ENCODE data around the gene OOEP. TPM values are rescaled to one million over a fixed set of nuclear protein-coding genes. Genes with fewer than 3 reads are reported as not detected.
"Not testable (repeated sequence)": the region's sequence is repeated elsewhere in the genome, so short reads cannot be mapped to it uniquely, and the experiment has no call there.

OOEP gene
- total RNA-seq, result 1 to 10 TPM; 1.1 to 1.4 TPM

DNA sequence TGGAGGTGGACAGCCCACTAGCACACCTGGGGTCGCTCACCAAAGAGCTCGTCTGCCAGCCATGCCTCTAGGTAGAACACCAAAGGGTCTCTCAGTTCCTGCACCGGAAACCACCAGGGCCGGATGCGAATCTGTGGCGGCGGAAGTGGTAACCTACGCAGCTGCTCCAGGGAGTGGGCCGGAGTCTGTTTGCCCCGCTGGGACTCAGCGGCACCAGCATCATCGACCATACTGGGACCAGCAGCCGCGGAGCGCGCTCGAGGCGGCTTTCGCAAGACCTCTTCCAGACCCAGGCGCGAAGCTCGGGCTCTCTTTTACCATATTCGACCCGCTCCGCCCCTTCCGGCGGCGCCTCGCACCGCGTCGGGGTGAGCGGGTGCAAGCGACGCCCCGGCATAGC is at the start of gene OOEP:
Gene OOEP (minus strand): TSS at position 335 of the 400 bp plus-strand sequence. CDS start 105 bp downstream, at position 230.
- Mint-ChIP-seq H3K27me3 (peaks cover 5% of the 10 kb centered on the region), H3K4me3 (no peak within 1 kb of the TSS), H3K36me3 (no peaks in the 10 kb centered on the region), H3K4me1 (no peaks in the 10 kb centered on the region), H3K9me3 (peaks cover 3% of the 10 kb centered on the region), H3K27ac (no peak within 1 kb of the TSS)
- POLR2A ChIA-PET, result no interaction called here
- ATAC-seq (ENCODE audit: low read depth), result no peak
- no peak for DNase-seq

DNA sequence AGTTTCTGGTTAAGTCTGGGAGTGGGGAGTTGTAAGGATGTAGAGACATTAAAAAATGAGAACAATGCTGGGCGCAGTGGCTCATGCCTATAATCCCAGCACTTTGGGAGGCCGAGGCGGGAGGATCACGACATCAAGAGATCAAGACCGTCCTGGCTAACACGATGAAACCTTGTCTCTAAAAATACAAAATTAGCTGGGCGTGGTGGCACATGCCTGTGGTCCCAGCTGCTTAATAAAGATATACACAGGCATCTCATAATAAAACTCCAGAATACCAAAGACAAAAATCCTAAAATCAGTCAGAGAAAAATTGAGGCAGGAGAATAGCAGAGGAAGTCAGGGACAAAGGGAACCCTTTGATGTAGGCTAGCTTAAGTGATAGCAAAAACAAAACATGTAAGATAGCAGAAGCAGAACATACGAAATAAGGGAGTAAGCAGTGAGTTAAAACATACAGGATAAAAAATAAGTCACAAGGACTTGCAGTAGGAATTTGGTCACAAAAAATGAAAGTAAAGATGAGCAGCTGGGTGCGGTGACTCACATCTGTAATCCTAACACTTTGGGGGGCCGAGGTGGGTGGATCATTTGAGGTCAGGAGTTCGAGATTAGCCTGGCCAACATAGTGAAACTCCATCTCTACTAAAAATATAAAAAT is 48.5 kb upstream of the OOEP start:
- Mint-ChIP-seq H3K27me3 (no peaks in the 10 kb centered on the region), H3K4me1 (peaks cover 19% of the 10 kb centered on the region), H3K36me3 (peaks cover 40% of the 10 kb centered on the region), H3K4me3 (no peak overlapping the region), H3K9me3 (no peaks in the 10 kb centered on the region), H3K27ac (peak overlapping the region; percentile 74)
- DNase-seq, result no peak
- no peak for ATAC-seq (ENCODE audit: low read depth)
- POLR2A ChIA-PET, result interaction anchor here (0.8 to 0.9 kb wide), 2 partner anchors 25 to 43 kb away, joined by 3 read pairs; partner anchors contain the start of gene MTO1

DNA sequence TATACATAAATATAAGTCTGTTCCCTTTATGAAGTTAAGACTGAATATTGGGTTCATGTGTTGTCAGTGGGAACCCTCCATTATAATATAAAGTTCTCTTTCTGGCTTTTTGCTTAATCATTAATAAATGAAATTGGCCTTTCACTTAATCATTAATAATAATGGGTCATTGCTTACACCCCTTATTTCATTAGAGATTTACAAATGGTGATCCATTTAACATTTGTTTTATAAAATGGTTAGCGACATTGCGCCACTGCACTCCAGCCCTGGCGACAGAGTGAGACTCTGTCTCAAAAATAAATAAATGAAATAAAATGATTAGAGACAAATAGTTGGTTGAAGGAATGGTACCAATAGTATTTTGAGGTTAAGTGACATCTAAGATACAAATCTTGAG is 43.4 kb upstream of the OOEP start:
- no peak for DNase-seq
- Mint-ChIP-seq H3K4me3 (no peak overlapping the region), H3K27ac (no peak overlapping the region), H3K36me3 (peaks cover 33% of the 10 kb centered on the region), H3K4me1 (no peaks in the 10 kb centered on the region), H3K9me3 (no peaks in the 10 kb centered on the region), H3K27me3 (no peaks in the 10 kb centered on the region)
- ATAC-seq (ENCODE audit: low read depth), result no peak
- POLR2A ChIA-PET, result no interaction called here

DNA sequence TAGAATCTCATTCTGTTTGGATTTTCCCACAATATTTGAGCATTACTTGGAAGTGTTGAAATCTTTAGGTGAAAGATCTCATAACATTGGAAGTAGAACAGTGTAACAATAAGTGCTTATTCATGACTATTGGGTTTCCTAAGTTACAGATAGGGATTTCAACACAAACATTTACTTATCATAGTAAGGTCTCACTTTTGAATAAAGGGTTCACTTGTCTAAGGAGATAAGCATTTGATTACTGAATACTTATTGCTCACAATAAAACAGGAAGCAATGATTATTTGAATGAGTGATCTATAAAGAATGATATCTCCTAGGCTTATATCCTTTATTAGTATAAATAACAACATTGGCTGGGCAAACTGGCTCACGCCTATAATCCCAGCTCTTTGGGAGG is 39.7 kb upstream of the OOEP start:
- DNase-seq (no peak), ATAC-seq (ENCODE audit: low read depth) (no peak)
- Mint-ChIP-seq H3K4me1 (no peaks in the 10 kb centered on the region), H3K9me3 (no peaks in the 10 kb centered on the region), H3K27me3 (peaks cover 2% of the 10 kb centered on the region), H3K27ac (no peak overlapping the region), H3K36me3 (peaks cover 14% of the 10 kb centered on the region), H3K4me3 (no peak overlapping the region)
- POLR2A ChIA-PET, result no interaction called here

DNA sequence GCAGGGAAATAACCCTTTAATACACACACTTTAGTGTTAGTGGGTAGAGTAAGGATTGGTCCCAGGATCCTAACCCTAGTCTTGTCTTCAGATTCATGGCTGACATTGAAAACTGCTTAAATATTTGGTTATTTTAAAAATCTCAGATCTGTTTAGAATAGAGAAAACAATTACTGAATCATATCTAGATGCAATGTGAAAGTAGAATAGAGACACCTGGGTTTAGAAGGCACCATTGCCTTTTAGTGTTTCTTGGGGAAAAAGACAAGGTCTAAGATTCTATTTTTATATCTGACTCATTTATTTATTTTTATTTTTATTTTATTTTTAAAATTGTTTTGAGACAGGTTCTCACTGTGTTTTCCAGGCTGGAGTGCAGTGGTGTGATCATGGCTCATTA is 31.0 kb upstream of the OOEP start:
- H3K9me3 Mint-ChIP-seq, result no peaks in the 10 kb centered on the region
- ATAC-seq (ENCODE audit: low read depth) (no peak), DNase-seq (no peak)
- POLR2A ChIA-PET, result interaction anchor here (0.6 kb wide), 1 partner anchor 12 kb away, joined by 3 read pairs; no protein-coding TSS in a partner anchor
- no peak overlapping the region for H3K4me3 Mint-ChIP-seq
- peaks cover 12% of the 10 kb centered on the region for H3K27me3 Mint-ChIP-seq
- H3K4me1 Mint-ChIP-seq, result no peaks in the 10 kb centered on the region
- peaks cover 3% of the 10 kb centered on the region for H3K36me3 Mint-ChIP-seq
- H3K27ac Mint-ChIP-seq, result no peak overlapping the region

DNA sequence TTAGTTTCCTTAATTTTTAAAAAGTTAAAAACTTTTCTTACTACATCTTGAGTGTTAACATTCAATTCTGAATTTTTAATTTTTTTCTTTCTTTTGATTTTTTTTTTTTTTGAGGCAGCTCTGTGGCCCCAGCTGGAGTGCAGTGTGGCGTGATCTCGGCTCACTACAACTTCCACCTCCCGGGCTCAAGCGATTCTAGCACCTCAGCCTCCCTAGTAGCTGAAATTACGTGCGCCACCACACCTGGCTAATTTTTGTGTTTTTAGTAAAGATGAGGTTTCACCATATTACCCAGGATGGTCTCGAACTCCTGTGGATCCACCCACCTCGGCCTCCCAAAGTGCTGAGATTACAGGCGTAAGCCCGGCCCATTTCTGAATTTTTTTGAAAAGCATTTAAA is 26.2 kb upstream of the OOEP start:
- H3K4me3 Mint-ChIP-seq, result no peak overlapping the region
- peaks cover 10% of the 10 kb centered on the region for H3K27me3 Mint-ChIP-seq
- H3K27ac Mint-ChIP-seq, result no peak overlapping the region
- POLR2A ChIA-PET, result interaction anchor here (1.9 kb wide), 1 partner anchor 66 kb away, joined by 5 read pairs; the partner anchor contains the start of gene MTO1
- peaks cover 5% of the 10 kb centered on the region for H3K36me3 Mint-ChIP-seq
- ATAC-seq (ENCODE audit: low read depth) (no peak), DNase-seq (no peak)
- H3K9me3 Mint-ChIP-seq, result no peaks in the 10 kb centered on the region
- peaks cover 12% of the 10 kb centered on the region for H3K4me1 Mint-ChIP-seq

DNA sequence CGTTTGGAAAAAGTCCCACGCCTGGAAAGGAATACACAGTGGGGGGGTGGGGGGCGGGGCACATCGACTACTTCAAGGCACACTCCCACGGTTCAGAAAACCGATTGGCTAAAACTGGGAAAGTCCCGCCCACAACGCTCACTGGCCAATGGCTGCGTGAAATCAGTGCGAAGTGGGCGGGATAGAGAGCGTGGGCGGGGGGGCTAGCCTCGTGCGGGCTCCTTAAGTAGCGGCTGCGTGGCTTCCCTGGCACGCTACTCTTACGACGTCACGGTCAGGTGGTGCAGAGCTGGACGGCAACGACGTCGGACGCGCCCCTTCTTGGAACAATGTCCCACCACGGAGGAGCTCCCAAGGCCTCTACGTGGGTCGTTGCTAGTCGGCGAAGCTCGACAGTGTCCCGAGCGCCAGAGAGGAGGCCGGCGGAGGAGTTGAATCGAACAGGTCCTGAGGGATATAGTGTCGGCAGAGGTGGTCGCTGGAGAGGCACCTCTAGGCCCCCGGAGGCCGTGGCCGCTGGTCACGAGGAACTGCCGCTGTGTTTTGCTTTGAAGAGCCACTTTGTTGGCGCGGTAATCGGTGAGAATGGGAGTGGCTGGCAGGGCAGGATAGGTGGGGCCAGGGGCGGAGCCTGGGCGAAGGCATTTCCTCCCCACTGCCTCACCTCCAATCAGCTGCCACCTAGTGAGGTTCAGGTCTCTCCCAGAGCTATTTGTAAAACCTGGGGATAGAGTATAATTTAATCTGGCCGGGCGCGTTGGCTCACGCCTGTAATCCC is 25.1 kb upstream of the OOEP start, which contains the start of gene DDX43:
Gene DDX43 (plus strand): TSS at position 252 of the 778 bp plus-strand sequence. CDS start 78 bp downstream, at position 330.
- POLR2A ChIA-PET, result interaction anchor here (0.6 to 1.9 kb wide), 2 partner anchors 67 to 70 kb away, joined by 3 to 5 read pairs; partner anchors contain the start of gene MTO1

DNA sequence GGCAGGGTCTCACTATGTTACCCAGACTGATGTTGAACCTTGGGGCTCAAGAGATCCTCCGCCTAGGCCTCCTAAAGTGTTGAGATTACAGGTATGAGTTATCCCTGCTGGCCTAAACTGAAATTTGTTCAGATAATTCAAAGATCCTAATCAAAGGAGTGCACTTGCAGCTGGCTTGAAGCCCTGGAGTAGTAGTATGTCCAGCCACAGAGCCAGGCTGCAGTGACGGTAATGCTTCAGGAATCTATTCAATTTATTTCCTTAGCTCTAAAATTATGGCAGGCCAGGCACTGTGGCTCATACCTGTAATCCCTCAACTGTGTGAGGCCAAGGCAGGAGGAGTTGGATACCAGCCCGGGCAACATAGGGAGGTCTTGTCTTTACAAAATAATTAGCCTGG is 23.6 kb upstream of the OOEP start:
- ATAC-seq (ENCODE audit: low read depth), result no peak

More for the DNA sequence above, 25.1 kb upstream of the OOEP start, which contains the start of gene DDX43:
- H3K27ac Mint-ChIP-seq, result peak within 1 kb of the TSS; percentile 92
- H3K27me3 Mint-ChIP-seq, result peaks cover 7% of the 10 kb centered on the region
- H3K9me3 Mint-ChIP-seq, result no peaks in the 10 kb centered on the region
- peaks cover 12% of the 10 kb centered on the region for H3K4me1 Mint-ChIP-seq
- peak; percentile 78 for ATAC-seq (ENCODE audit: low read depth)
- peaks cover 5% of the 10 kb centered on the region for H3K36me3 Mint-ChIP-seq
- peak within 1 kb of the TSS; percentile 80 for H3K4me3 Mint-ChIP-seq
- peak; percentile 60 for DNase-seq

DNA sequence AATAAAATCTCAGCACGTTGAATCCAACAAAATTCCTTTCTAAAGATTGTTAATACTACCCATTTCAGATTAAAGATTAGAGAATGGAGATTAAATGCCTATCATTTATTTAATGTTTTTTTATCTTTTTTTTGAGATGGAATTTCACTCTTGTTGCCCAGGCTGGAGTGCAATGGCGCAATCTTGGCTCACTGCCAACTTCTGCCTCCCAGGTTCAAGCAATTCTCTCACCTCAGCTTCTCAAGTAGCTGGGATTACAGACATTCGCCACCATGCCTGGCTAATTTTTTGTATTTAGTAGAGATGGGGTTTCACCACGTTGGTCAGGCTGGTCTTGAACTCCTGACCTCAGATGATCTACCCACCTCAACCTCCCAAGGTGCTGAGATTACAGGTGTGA is 22.5 kb upstream of the OOEP start:
- POLR2A ChIA-PET; H3K4me3 Mint-ChIP-seq; H3K9me3 Mint-ChIP-seq; DNase-seq; H3K27me3 Mint-ChIP-seq; ATAC-seq (ENCODE audit: low read depth); H3K36me3 Mint-ChIP-seq: not testable (repeated sequence)
- H3K4me1 Mint-ChIP-seq, result peaks cover 14% of the 10 kb centered on the region
- H3K27ac Mint-ChIP-seq, result peak overlapping the region; percentile 54

More for the DNA sequence above, 23.6 kb upstream of the OOEP start:
- H3K27ac Mint-ChIP-seq, result no peak overlapping the region
- no peak for DNase-seq
- POLR2A ChIA-PET, result interaction anchor here (1.1 kb wide), 1 partner anchor 26 kb away, joined by 3 read pairs; no protein-coding TSS in a partner anchor
- H3K9me3 Mint-ChIP-seq, result no peaks in the 10 kb centered on the region
- no peak overlapping the region for H3K4me3 Mint-ChIP-seq
- H3K36me3 Mint-ChIP-seq, result peaks cover 5% of the 10 kb centered on the region
- peaks cover 5% of the 10 kb centered on the region for H3K27me3 Mint-ChIP-seq
- peaks cover 14% of the 10 kb centered on the region for H3K4me1 Mint-ChIP-seq

DNA sequence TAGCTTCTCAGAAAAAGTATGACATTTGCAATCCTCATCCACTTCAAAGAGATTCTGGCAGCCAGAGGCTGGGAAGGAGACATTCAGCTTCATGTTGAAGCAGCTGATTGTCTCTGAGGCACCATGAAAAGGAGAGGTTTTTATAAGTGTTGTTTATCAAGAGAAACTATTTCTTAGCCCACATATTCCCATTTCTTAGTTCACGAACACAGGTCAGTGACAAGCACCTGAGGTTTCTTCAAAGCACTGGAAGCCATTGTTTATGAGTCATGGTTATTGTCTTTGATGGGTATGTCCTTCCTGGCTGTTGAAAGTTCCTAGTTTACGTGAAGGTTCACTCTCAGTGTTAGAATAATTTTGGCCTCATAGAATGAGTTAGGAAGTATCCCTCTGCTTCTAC is 22.0 kb upstream of the OOEP start:
- H3K9me3 Mint-ChIP-seq, result no peaks in the 10 kb centered on the region
- peak overlapping the region; percentile 40 for H3K4me3 Mint-ChIP-seq
- POLR2A ChIA-PET, result interaction anchor here (1.2 to 1.3 kb wide), 3 partner anchors 23 to 129 kb away, joined by 3 to 7 read pairs (median 4); partner anchors contain the start of gene EEF1A1
- ATAC-seq (ENCODE audit: low read depth), result peak; percentile 16
- no peak for DNase-seq
- peaks cover 5% of the 10 kb centered on the region for H3K36me3 Mint-ChIP-seq
- H3K27me3 Mint-ChIP-seq, result peaks cover 5% of the 10 kb centered on the region
- peaks cover 14% of the 10 kb centered on the region for H3K4me1 Mint-ChIP-seq
- peak overlapping the region; percentile 54 for H3K27ac Mint-ChIP-seq

DNA sequence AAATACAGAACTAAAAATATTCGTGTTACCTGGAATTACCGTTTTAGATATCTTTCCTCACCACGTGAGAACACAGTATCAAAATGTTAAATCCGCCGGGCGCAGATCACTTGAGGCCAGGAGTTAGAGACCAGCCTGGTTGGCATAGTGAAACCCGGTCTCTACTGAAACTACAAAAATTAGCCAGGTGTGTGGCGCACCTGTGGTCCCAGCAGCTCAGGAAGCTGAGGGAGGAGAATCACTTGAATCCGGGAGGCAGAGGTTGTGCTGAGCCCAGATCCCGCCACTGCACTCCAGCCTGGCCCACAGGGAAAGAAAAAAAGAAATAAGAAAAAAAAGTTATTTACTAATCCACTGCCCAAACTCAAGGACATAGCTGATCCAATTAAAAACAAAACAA is 20.2 kb upstream of the OOEP start:
- Mint-ChIP-seq H3K4me3 (no peak overlapping the region), H3K27ac (no peak overlapping the region), H3K4me1 (peaks cover 15% of the 10 kb centered on the region), H3K9me3 (no peaks in the 10 kb centered on the region), H3K36me3 (peaks cover 5% of the 10 kb centered on the region), H3K27me3 (no peaks in the 10 kb centered on the region)
- DNase-seq, result no peak
- POLR2A ChIA-PET, result interaction anchor here (0.9 kb wide), 1 partner anchor 72 kb away, joined by 4 read pairs; the partner anchor contains the start of gene MTO1
- no peak for ATAC-seq (ENCODE audit: low read depth)

DNA sequence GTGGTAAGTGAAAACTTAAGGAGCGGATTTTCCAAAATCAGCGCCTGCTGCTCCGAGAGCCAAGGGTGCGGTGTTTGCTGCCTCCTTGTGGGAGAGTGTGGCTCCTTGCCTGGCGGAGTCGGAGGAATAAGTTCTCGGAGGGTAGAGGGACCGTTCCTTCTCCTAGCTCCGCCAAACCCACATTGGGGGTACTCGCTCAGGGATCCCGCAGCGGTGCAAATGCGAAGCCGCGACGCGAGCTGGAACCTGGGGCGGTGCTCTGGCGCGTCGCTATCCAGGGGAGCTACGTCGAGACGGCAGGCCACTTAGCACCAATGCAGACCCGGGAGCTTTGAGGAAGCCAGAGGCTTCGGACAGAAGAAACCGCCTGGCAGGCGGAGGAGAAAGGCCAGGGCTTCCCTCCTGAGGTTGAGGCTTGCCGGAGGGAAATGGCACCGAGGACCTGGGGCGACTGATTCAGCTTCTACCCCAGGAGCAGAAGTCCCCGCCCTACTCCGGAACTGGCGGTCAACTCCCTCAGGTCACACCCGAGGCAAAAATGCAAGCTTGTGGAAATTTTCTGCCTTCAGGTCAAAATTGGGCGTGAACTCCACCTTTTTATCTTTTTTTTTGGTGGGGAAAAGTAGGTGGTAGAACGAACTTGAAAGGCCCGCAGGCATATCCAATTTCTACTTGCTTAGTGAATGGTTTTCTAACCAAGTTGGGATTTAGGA is 19.3 kb upstream of the OOEP start:
- peak; percentile 62 for DNase-seq
- Mint-ChIP-seq H3K9me3 (no peaks in the 10 kb centered on the region), H3K4me3 (peak overlapping the region; percentile 82), H3K27ac (peak overlapping the region; percentile 71), H3K4me1 (peaks cover 15% of the 10 kb centered on the region), H3K36me3 (peaks cover 5% of the 10 kb centered on the region), H3K27me3 (no peaks in the 10 kb centered on the region)
- peak; percentile 88 for ATAC-seq (ENCODE audit: low read depth)
- POLR2A ChIA-PET, result interaction anchor here (0.6 to 1.4 kb wide), 8 partner anchors 14 to 256 kb away, joined by 3 to 5 read pairs (median 3); partner anchors contain the start of gene MTO1

DNA sequence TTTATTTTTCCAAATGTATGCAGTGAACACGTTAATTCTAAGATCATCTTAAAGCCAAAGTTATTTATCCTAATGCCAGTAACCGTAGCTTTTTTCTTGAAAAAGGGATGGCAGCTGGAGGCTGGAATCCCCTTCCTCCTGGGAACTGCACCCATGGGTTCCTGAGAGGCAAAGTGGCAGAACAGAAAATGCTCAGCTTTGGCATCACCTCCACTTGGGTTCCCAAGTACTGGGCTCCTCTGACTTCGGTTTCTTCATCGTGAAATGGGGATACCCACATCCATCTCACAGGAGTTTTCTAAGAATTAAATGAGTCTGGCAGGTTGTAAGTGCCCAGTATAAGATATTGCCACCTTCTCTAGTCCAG is 18.7 kb upstream of the OOEP start:
- H3K4me3 Mint-ChIP-seq, result peak overlapping the region; percentile 82
- H3K4me1 Mint-ChIP-seq, result peaks cover 15% of the 10 kb centered on the region
- H3K36me3 Mint-ChIP-seq, result peaks cover 2% of the 10 kb centered on the region
- DNase-seq (no peak), ATAC-seq (ENCODE audit: low read depth) (no peak)
- H3K9me3 Mint-ChIP-seq, result no peaks in the 10 kb centered on the region
- POLR2A ChIA-PET, result interaction anchor here (0.6 to 1.4 kb wide), 6 partner anchors 13 to 257 kb away, joined by 3 to 5 read pairs (median 3); partner anchors contain the start of gene MTO1
- H3K27me3 Mint-ChIP-seq, result no peaks in the 10 kb centered on the region
- H3K27ac Mint-ChIP-seq, result peak overlapping the region; percentile 71
